ENCODE data around the gene AIG1.

DNA sequence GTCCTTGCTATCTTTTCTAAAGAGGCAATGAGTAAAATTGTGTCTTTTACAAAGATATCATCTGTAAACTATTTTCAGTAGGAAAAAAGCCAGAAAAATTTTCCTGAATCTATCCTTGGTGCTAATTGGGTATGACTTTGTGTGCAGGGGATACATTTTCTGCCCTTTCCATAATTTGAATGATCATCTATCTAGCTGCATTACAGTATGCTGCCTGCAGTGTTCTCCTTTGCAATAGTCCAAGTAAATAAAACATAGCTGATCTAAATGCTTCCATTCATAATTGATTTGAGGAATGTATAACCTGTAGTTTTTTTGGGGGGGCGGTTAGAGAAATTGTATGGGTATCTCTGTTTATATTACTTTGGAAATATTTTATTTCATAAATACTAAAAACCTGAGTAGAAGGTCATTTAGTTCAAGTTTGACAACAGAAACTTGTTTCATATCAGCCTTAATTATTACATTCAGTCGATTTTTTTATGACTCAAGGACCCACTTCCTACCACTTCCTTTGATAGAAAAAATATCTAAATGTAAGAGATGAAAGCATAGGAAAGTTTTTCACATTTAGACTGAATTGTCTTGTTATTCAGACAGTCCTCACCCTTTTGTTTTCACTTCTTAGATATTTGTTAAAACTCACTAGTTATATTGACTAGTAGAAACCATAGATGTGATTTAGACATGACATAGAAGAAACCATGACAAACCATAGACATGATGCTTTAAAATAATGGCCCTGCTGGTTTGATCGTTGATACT, 75.3 kb downstream of the AIG1 start:
- no peak for TF ChIP-seq ELF1 (IDR thresholded peaks at IDR 0.05; ENCODE audit: borderline replicate concordance, low read depth)
- TF ChIP-seq EZH2phosphoT487 (IDR thresholded peaks at IDR 0.05; ENCODE audit: borderline replicate concordance): no peak
- TF ChIP-seq, protein P1, sequence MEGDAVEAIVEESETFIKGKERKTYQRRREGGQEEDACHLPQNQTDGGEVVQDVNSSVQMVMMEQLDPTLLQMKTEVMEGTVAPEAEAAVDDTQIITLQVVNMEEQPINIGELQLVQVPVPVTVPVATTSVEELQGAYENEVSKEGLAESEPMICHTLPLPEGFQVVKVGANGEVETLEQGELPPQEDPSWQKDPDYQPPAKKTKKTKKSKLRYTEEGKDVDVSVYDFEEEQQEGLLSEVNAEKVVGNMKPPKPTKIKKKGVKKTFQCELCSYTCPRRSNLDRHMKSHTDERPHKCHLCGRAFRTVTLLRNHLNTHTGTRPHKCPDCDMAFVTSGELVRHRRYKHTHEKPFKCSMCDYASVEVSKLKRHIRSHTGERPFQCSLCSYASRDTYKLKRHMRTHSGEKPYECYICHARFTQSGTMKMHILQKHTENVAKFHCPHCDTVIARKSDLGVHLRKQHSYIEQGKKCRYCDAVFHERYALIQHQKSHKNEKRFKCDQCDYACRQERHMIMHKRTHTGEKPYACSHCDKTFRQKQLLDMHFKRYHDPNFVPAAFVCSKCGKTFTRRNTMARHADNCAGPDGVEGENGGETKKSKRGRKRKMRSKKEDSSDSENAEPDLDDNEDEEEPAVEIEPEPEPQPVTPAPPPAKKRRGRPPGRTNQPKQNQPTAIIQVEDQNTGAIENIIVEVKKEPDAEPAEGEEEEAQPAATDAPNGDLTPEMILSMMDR (IDR thresholded peaks at IDR 0.05 in 2 of 3, conservative IDR thresholded peaks at IDR 0.05 in 1 of 3; ENCODE audit: borderline replicate concordance in 1 of 3, insufficient read depth in 1 of 3, low read depth in 2 of 3, low read length in 2 of 3): no peak
- TF ChIP-seq, protein P2, sequence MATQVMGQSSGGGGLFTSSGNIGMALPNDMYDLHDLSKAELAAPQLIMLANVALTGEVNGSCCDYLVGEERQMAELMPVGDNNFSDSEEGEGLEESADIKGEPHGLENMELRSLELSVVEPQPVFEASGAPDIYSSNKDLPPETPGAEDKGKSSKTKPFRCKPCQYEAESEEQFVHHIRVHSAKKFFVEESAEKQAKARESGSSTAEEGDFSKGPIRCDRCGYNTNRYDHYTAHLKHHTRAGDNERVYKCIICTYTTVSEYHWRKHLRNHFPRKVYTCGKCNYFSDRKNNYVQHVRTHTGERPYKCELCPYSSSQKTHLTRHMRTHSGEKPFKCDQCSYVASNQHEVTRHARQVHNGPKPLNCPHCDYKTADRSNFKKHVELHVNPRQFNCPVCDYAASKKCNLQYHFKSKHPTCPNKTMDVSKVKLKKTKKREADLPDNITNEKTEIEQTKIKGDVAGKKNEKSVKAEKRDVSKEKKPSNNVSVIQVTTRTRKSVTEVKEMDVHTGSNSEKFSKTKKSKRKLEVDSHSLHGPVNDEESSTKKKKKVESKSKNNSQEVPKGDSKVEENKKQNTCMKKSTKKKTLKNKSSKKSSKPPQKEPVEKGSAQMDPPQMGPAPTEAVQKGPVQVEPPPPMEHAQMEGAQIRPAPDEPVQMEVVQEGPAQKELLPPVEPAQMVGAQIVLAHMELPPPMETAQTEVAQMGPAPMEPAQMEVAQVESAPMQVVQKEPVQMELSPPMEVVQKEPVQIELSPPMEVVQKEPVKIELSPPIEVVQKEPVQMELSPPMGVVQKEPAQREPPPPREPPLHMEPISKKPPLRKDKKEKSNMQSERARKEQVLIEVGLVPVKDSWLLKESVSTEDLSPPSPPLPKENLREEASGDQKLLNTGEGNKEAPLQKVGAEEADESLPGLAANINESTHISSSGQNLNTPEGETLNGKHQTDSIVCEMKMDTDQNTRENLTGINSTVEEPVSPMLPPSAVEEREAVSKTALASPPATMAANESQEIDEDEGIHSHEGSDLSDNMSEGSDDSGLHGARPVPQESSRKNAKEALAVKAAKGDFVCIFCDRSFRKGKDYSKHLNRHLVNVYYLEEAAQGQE (IDR thresholded peaks at IDR 0.05; ENCODE audit: low read depth): no peak
- TF ChIP-seq ZNF274 (IDR thresholded peaks at IDR 0.05; ENCODE audit: low read depth, low read length): no peak
- no peak for TF ChIP-seq POLR2A (IDR thresholded peaks at IDR 0.05; ENCODE audit: borderline replicate concordance, extremely low read depth, insufficient read depth, insufficient read length)
- no peak for TF ChIP-seq SIN3A (IDR thresholded peaks at IDR 0.05; ENCODE audit: low read depth)
- TF ChIP-seq SP1 (IDR thresholded peaks at IDR 0.05; ENCODE audit: low read depth): no peak
- TF ChIP-seq EZH2 (IDR thresholded peaks at IDR 0.05): no peak
